HepG2 (cell line): ENCODE data around the gene MAP3K2. TPM values are rescaled to one million over a fixed set of nuclear protein-coding genes. Genes with fewer than 3 reads are reported as not detected.

Source experiments
- ADNP ChIP-seq: sonication (generic); formaldehyde crosslinking; IDR thresholded peaks from 2 replicates; pipeline ENCODE4 v1.4.0; 2020; ENCODE audit warnings: missing genetic modification reagents
- AHR ChIP-seq: IDR thresholded peaks from 2 replicates; pipeline ENCODE4 v1.6.1; 2018; ENCODE audit warnings: missing genetic modification reagents, missing compliant biosample characterization
- DR1 ChIP-seq: sonication (generic); formaldehyde crosslinking; IDR thresholded peaks from 2 replicates; pipeline ENCODE4 v1.8.0; 2021; ENCODE audit warnings: mild to moderate bottlenecking, missing genetic modification reagents, inconsistent platforms
- FOSL2 ChIP-seq: sonication (generic); formaldehyde crosslinking; IDR thresholded peaks from 2 replicates; pipeline ENCODE4 v1.4.0; 2020; ENCODE audit warnings: missing genetic modification reagents
- GPBP1L1 ChIP-seq: sonication (generic); formaldehyde crosslinking; IDR thresholded peaks from 2 replicates; pipeline ENCODE4 v1.5.0; 2020; ENCODE audit warnings: mild to moderate bottlenecking, missing genetic modification reagents
- KLF15 ChIP-seq: sonication (generic); formaldehyde crosslinking; IDR thresholded peaks from 2 replicates; pipeline ENCODE4 v1.8.1; 2023; ENCODE audit warnings: borderline replicate concordance, mild to moderate bottlenecking, inconsistent platforms, missing genetic modification reagents, mixed read lengths
- MLXIP ChIP-seq: sonication (generic); formaldehyde crosslinking; IDR thresholded peaks from 2 replicates; pipeline ENCODE4 v1.9.0; 2021; ENCODE audit warnings: missing genetic modification reagents, borderline replicate concordance
- MTA3 ChIP-seq: sonication (generic); formaldehyde crosslinking; IDR thresholded peaks from 2 replicates; pipeline ENCODE4 v1.4.0; 2020; ENCODE audit warnings: missing genetic modification reagents
- MXD4 ChIP-seq: IDR thresholded peaks from 2 replicates; pipeline ENCODE4 v1.6.1; 2016; ENCODE audit warnings: mild to moderate bottlenecking, missing biosample characterization, missing genetic modification reagents
- SMYD3 ChIP-seq: sonication (generic); formaldehyde crosslinking; IDR thresholded peaks from 2 replicates; pipeline ENCODE4 v1.8.1; 2023; ENCODE audit warnings: mild to moderate bottlenecking, missing genetic modification reagents
- TFDP2 ChIP-seq: sonication (generic); formaldehyde crosslinking; IDR thresholded peaks from 2 replicates; pipeline ENCODE4 v1.4.0; 2020; ENCODE audit warnings: missing genetic modification reagents
- ZNF142 ChIP-seq: sonication (generic); formaldehyde crosslinking; IDR thresholded peaks from 2 replicates; pipeline ENCODE4 v1.4.0; 2020; ENCODE audit warnings: missing genetic modification reagents
- ZNF263 ChIP-seq: sonication (generic); formaldehyde crosslinking; IDR thresholded peaks from 2 replicates; pipeline ENCODE4 v1.4.0; 2020; ENCODE audit warnings: missing genetic modification reagents
- ZNF3 ChIP-seq: IDR thresholded peaks from 2 replicates; pipeline ENCODE4 v1.7.0; 2017; ENCODE audit warnings: inconsistent platforms
- ZNF317 ChIP-seq: sonication (generic); formaldehyde crosslinking; IDR thresholded peaks from 2 replicates; pipeline ENCODE4 v1.5.0; 2020; ENCODE audit warnings: mild to moderate bottlenecking, missing genetic modification reagents
- ZNF644 ChIP-seq: IDR thresholded peaks from 2 replicates; pipeline ENCODE4 v1.6.1; 2016; ENCODE audit warnings: low read depth
- ZNF678 ChIP-seq: sonication (generic); formaldehyde crosslinking; IDR thresholded peaks from 2 replicates; pipeline ENCODE4 v1.4.0; 2020; ENCODE audit warnings: mild to moderate bottlenecking, missing genetic modification reagents
- ZNF773 ChIP-seq: sonication (generic); formaldehyde crosslinking; IDR thresholded peaks from 2 replicates; pipeline ENCODE4 v1.4.0; 2020; ENCODE audit warnings: missing genetic modification reagents, borderline replicate concordance
- ZSCAN20 ChIP-seq: sonication (generic); formaldehyde crosslinking; IDR thresholded peaks from 2 replicates; pipeline ENCODE4 v1.4.0; 2020; ENCODE audit warnings: missing genetic modification reagents, mild to moderate bottlenecking, borderline replicate concordance
- polyA plus RNA-seq, 8 experiments: library from polyadenylated mRNA; depleted of rRNA in 3 of 8; stranded (reverse) in 7 of 8; unstranded in 1 of 8; fragments of >200 nt; fragmentation: Illumina TruSeq in 4 of 8; extraction: Trizol in 4 of 8; gene quantifications; 2 replicates each; pipeline versions ENCODE4 v1.2.1 to v1.2.3, GENCODE V29; 2011 to 2016; ENCODE audit warnings: low read depth in 4 of 8, missing spikeins in 1 of 8, mixed read lengths in 1 of 8; ENCODE audit not compliant: insufficient read depth in 1 of 8
- total RNA-seq, 5 experiments: library from RNA; depleted of rRNA; stranded (reverse); fragments of >200 nt; fragmentation: Illumina TruSeq; extraction: Trizol; gene quantifications; 2 replicates each; pipeline ENCODE4 v1.2.3, GENCODE V29; 2016; ENCODE audit warnings: low read depth in 1 of 5

Gene MAP3K2
- total and polyA plus RNA-seq, 2 of the 13 experiments (the other 11 are each of a cell fraction or from before 2014, with no cell fraction given), result 12.2 to 37.2 TPM

- peak; percentile 88 for TF ChIP-seq ZNF142 (CRISPR knock-in tag)
- peak; percentile 84; the same call in 1 of the 2 replicates for TF ChIP-seq MXD4 (CRISPR knock-in tag)
- TF ChIP-seq MTA3 (CRISPR knock-in tag), result no peak
- TF ChIP-seq ZNF263 (CRISPR knock-in tag), result peak; percentile 87
- no peak for TF ChIP-seq ADNP (CRISPR knock-in tag)
- peak; percentile 27; the same call in 1 of the 2 replicates for TF ChIP-seq ZSCAN20 (CRISPR knock-in tag)
- peak; percentile 89; the same call in 1 of the 2 replicates for TF ChIP-seq AHR (CRISPR knock-in tag)
- TF ChIP-seq ZNF3 (CRISPR knock-in tag), result no peak
- peak; percentile 79 for TF ChIP-seq TFDP2 (CRISPR knock-in tag)
- TF ChIP-seq GPBP1L1 (CRISPR knock-in tag), result no peak
- peak; percentile 25 for TF ChIP-seq ZNF678
- peak; percentile 57 for TF ChIP-seq FOSL2 (CRISPR knock-in tag)
- TF ChIP-seq ZNF773 (CRISPR knock-in tag), result no peak
- no peak; the same call in 1 of the 2 replicates for TF ChIP-seq MLXIP (CRISPR knock-in tag)
- TF ChIP-seq ZNF317, result peak; percentile 56
- no peak for TF ChIP-seq ZNF644 (CRISPR knock-in tag)
- TF ChIP-seq SMYD3, result no peak; the same call in 1 of the 2 replicates
- TF ChIP-seq KLF15, result no peak
- TF ChIP-seq DR1 (CRISPR knock-in tag), result peak; percentile 90
These were observed 93.8 kb downstream of the MAP3K2 start, which contains the start of gene ERCC3 (continued) for GRCh38 chr2:127293748-127294562.
